ENCODE results near the gene FAM76A.

- TF ChIP-seq, protein P1, sequence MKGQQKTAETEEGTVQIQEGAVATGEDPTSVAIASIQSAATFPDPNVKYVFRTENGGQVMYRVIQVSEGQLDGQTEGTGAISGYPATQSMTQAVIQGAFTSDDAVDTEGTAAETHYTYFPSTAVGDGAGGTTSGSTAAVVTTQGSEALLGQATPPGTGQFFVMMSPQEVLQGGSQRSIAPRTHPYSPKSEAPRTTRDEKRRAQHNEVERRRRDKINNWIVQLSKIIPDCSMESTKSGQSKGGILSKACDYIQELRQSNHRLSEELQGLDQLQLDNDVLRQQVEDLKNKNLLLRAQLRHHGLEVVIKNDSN (CRISPR knock-in tag; IDR thresholded peaks at IDR 0.05), result no peak
- TF ChIP-seq IRF1 (CRISPR knock-in tag; IDR thresholded peaks at IDR 0.05; ENCODE audit: borderline replicate concordance) (no peak), CBFB (CRISPR knock-in tag; IDR thresholded peaks at IDR 0.05) (no peak), ZNF766 (CRISPR knock-in tag; conservative IDR thresholded peaks at IDR 0.05) (no peak), HDAC6 (IDR thresholded peaks at IDR 0.05; ENCODE audit: low read depth, low read length) (no peak), PPARD (CRISPR knock-in tag; IDR thresholded peaks at IDR 0.05) (no peak), POLR2A (conservative IDR thresholded peaks at IDR 0.05) (no peak), ESRRA (IDR thresholded peaks at IDR 0.05; ENCODE audit: borderline replicate concordance, low read depth) (no peak), NFIC (IDR thresholded peaks at IDR 0.05) (no peak), EZH2 (IDR thresholded peaks at IDR 0.05; ENCODE audit: borderline replicate concordance, low read depth, low read length) (no peak)
- TF ChIP-seq, protein P2, sequence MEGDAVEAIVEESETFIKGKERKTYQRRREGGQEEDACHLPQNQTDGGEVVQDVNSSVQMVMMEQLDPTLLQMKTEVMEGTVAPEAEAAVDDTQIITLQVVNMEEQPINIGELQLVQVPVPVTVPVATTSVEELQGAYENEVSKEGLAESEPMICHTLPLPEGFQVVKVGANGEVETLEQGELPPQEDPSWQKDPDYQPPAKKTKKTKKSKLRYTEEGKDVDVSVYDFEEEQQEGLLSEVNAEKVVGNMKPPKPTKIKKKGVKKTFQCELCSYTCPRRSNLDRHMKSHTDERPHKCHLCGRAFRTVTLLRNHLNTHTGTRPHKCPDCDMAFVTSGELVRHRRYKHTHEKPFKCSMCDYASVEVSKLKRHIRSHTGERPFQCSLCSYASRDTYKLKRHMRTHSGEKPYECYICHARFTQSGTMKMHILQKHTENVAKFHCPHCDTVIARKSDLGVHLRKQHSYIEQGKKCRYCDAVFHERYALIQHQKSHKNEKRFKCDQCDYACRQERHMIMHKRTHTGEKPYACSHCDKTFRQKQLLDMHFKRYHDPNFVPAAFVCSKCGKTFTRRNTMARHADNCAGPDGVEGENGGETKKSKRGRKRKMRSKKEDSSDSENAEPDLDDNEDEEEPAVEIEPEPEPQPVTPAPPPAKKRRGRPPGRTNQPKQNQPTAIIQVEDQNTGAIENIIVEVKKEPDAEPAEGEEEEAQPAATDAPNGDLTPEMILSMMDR (IDR thresholded peaks at IDR 0.05 in 2 of 3, conservative IDR thresholded peaks at IDR 0.05 in 1 of 3; ENCODE audit: insufficient read depth in 2 of 3, low read depth in 1 of 3, low read length in 3 of 3), result no peak
- TF ChIP-seq, protein P3, sequence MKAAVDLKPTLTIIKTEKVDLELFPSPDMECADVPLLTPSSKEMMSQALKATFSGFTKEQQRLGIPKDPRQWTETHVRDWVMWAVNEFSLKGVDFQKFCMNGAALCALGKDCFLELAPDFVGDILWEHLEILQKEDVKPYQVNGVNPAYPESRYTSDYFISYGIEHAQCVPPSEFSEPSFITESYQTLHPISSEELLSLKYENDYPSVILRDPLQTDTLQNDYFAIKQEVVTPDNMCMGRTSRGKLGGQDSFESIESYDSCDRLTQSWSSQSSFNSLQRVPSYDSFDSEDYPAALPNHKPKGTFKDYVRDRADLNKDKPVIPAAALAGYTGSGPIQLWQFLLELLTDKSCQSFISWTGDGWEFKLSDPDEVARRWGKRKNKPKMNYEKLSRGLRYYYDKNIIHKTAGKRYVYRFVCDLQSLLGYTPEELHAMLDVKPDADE (conservative IDR thresholded peaks at IDR 0.05; ENCODE audit: control insufficient read depth, low read depth, low read length), result no peak
Measured at GRCh38 chr1:27687906-27688305, 37.9 kb upstream of the FAM76A start.

All from K562 (cell line).